Epithelial cell of proximal tubule (primary cell): Measurements from ENCODE around the gene STMP1. TPM values are rescaled to one million over a fixed set of nuclear protein-coding genes. Genes with fewer than 3 reads are reported as not detected.

Experiments used
- DNase-seq: peaks from one replicate; pipeline ENCODE4 v3.0.0-alpha.2; 2011; ENCODE audit warnings: low read depth
- H3K4me3 ChIP-seq: 2 replicates; pipeline ENCODE4 v1.5.1; 2011; ENCODE audit warnings: low read depth, mild to moderate bottlenecking, low read length
- CTCF ChIP-seq: conservative IDR thresholded peaks from 2 replicates; pipeline ENCODE4 v1.5.1; 2012; ENCODE audit warnings: low read depth, mild to moderate bottlenecking, low read length
- total RNA-seq: library from RNA; depleted of rRNA; stranded (reverse); fragments of >200 nt; gene quantifications from 2 replicates; pipeline ENCODE4 v1.2.3, GENCODE V29; 2015

Gene STMP1
- total RNA-seq, 1 donor from 2014 or later, result 17.1 TPM

- H3K4me3 ChIP-seq, result no peak overlapping the region
- DNase-seq, result no peak
- TF ChIP-seq CTCF, result peak; percentile 90
Observed at GRCh38 chr7:135672560-135673359, 10.4 kb downstream of the STMP1 start.

GRCh38 chr7:135673360-135673706 lies 11.0 kb downstream of the STMP1 start:
- DNase-seq, result no peak
- no peak for TF ChIP-seq CTCF
- H3K4me3 ChIP-seq, result no peak overlapping the region

DNA sequence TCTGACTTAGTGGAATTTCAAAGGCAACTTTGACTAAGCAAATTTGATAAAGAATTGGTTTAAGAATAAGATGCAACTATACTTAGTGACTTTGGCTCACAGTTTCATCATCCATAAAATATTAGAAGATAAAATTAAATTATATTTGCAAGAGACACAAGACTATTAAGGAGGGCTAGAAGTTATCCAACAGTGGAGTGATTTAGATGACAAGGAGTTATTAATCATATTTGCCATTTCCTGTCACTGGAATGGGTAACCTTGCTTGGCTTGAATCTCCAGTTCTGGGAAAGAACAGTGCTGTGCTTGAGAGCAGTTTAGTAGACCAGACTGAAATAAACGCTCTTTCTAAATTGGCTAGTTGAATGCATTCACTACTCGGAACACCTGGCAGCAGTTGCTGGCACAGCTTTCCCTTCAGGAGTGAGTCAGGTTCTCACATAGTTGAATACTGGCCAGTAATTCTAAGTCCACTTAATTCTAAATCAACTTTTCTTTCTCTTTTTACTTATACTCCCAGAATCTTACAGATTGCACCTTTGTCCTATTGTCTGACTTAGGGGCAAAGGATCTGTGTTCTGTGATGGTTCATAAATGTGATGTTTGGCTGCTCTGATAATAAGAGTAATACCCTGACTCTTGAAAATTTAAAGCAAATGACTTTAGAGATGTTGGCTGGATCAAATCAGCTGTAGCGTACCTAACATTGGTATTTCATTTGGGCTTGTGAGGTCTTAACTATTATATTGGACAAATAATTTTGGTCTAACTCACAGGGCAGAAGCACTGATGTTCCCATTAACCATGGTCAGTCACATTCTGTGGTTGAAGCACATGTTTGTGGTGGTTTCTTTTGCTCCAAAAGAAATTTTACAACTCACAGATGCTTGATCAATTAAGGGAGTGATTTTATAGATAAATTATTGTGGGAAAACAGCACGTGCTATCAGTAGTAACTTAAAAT lies 16.6 kb downstream of the STMP1 start:
- no peak overlapping the region for H3K4me3 ChIP-seq
- TF ChIP-seq CTCF, result no peak
- DNase-seq, result peak; percentile 59

- DNase-seq, result no peak
- TF ChIP-seq CTCF, result no peak
- no peak overlapping the region for H3K4me3 ChIP-seq
Observed at GRCh38 chr7:135681762-135682161, 19.4 kb downstream of the STMP1 start.

DNA sequence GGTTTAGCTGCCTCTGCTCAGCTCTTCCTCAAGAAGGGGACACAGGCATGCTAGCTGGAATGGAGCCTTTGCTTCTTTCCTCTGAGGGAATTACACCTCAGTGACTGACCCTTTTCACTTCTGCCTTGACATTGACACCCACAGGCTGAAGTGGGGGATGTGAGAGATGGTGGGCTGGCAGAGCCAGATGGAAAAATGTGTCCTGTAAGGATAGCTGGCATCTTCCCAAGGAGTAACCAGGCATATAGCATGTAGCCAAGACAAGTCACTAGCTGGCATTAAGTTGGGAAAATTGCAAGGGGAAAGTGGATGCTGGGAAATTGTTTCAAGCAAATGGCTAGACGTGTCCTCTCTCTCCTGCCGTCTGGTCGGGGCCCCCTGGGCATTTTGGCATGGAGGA lies 19.9 kb downstream of the STMP1 start:
- DNase-seq, result no peak
- TF ChIP-seq CTCF, result no peak
- H3K4me3 ChIP-seq, result no peak overlapping the region

GRCh38 chr7:135683609-135684008 lies 21.3 kb downstream of the STMP1 start:
- no peak overlapping the region for H3K4me3 ChIP-seq
- no peak for TF ChIP-seq CTCF
- DNase-seq, result no peak
